NCI-H2107 treated with DMSO at 0.1 percent for 48 hours (cell line): Measurements from ENCODE around the gene CSPG4.
"Not testable (repeated sequence)": the region's sequence is repeated elsewhere in the genome, so short reads cannot be mapped to it uniquely, and the experiment has no call there.

Source experiments
- DNase-seq: peaks from one replicate; lab custom pipeline; 2025; ENCODE audit not compliant: unreplicated experiment; lab: John Stamatoyannopoulos, UW

CSPG4 gene

GRCh38 chr15:75650908-75651809 is 61.5 kb downstream of the CSPG4 start:
- DNase-seq, result no peak

- no peak for DNase-seq
Measured at GRCh38 chr15:75649848-75650247, 62.8 kb downstream of the CSPG4 start.

- no peak for DNase-seq
Measured at GRCh38 chr15:75649045-75649761, 63.4 kb downstream of the CSPG4 start.

- no peak for DNase-seq
Measured at GRCh38 chr15:75648156-75649000, 64.3 kb downstream of the CSPG4 start.

- DNase-seq, result no peak
Measured at GRCh38 chr15:75647370-75648155, 65.1 kb downstream of the CSPG4 start, which contains the start of gene SNX33. Gene SNX33 (plus strand): TSS chr15:75647912. CDS start chr15:75649103, 1,191 bp downstream.

- DNase-seq, result no peak
Measured at GRCh38 chr15:75646944-75647364, 65.7 kb downstream of the CSPG4 start.

- no peak for DNase-seq
Measured at GRCh38 chr15:75646112-75646943, 66.3 kb downstream of the CSPG4 start.

- no peak for DNase-seq
Measured at GRCh38 chr15:75644376-75644775, 68.3 kb downstream of the CSPG4 start.

GRCh38 chr15:75641603-75642002 is 71.0 kb downstream of the CSPG4 start:
- no peak for DNase-seq

- DNase-seq, result no peak
Measured at GRCh38 chr15:75641179-75641503, 71.5 kb downstream of the CSPG4 start.

GRCh38 chr15:75640483-75641178 is 72.0 kb downstream of the CSPG4 start:
- peak; percentile 50 for DNase-seq

- peak; percentile 81 for DNase-seq
Measured at GRCh38 chr15:75639709-75640482, 72.8 kb downstream of the CSPG4 start, which contains the start of gene IMP3. Gene IMP3 (minus strand): TSS chr15:75640224. CDS start chr15:75640168, 56 bp downstream.

GRCh38 chr15:75639191-75639708 is 73.4 kb downstream of the CSPG4 start:
- DNase-seq, result no peak

GRCh38 chr15:75637245-75638009 is 75.2 kb downstream of the CSPG4 start:
- DNase-seq, result no peak

GRCh38 chr15:75636026-75636425 is 76.6 kb downstream of the CSPG4 start:
- no peak for DNase-seq

- not testable (repeated sequence) for DNase-seq
Measured at GRCh38 chr15:75633922-75634321, 78.7 kb downstream of the CSPG4 start.

- DNase-seq, result no peak
Measured at GRCh38 chr15:75631935-75632334, 80.7 kb downstream of the CSPG4 start.
